HG03095 (cell line): ENCODE results near the gene ADARB2.

Experiments
- ATAC-seq: cut with Tn5 transposase; IDR thresholded peaks from one replicate; pipeline ENCODE4 v1.9.1; 2021; ENCODE audit warnings: moderate library complexity; ENCODE audit not compliant: unreplicated experiment

ADARB2 gene

DNA sequence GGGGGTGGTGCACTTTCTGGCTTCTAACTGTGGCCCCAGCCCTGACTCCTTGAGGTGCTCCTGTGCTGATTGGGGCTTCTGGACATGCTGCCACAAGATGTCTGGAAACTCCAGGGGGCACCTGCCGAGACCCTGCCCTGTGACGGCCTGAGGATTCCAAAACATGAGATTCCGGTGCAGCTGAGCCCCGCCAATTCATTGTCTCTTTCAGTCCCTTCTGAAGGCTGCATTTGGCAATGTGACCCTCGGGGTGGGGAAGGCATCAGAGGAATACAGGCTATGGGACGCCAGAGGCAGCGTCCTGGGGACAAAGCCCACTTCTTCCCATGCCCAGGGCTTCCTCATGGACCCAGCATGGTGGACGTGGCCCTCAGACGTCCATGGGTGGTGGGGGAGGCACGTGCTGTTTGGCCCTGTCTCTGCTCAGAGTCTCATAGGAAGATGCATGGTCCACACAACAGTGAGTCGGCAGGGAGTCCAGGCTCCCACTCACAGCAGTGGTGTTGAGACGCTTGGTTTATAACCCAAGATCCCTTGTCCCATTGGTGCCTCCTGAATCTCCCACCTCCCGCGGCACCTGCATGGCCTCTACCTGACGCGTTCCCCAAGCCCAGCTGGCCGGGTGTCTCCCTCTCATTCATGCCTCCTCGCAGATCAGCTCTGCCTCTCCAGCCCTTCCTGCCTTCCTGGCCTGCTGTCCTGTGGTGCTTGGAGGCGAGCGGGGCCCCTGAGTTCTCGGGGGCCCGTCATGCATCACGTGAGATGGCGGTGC is 551.2 kb downstream of the ADARB2 start:
- no peak for ATAC-seq

- no peak for ATAC-seq
These were observed 552.5 kb downstream of the ADARB2 start for GRCh38 chr10:1184541-1185430.

GRCh38 chr10:1183701-1184100 is 553.6 kb downstream of the ADARB2 start:
- no peak for ATAC-seq

- ATAC-seq, result no peak
These were observed 554.3 kb downstream of the ADARB2 start for GRCh38 chr10:1183033-1183396.

GRCh38 chr10:1182280-1183032 is 554.9 kb downstream of the ADARB2 start:
- ATAC-seq, result no peak

GRCh38 chr10:1180836-1181235 is 556.5 kb downstream of the ADARB2 start:
- no peak for ATAC-seq

DNA sequence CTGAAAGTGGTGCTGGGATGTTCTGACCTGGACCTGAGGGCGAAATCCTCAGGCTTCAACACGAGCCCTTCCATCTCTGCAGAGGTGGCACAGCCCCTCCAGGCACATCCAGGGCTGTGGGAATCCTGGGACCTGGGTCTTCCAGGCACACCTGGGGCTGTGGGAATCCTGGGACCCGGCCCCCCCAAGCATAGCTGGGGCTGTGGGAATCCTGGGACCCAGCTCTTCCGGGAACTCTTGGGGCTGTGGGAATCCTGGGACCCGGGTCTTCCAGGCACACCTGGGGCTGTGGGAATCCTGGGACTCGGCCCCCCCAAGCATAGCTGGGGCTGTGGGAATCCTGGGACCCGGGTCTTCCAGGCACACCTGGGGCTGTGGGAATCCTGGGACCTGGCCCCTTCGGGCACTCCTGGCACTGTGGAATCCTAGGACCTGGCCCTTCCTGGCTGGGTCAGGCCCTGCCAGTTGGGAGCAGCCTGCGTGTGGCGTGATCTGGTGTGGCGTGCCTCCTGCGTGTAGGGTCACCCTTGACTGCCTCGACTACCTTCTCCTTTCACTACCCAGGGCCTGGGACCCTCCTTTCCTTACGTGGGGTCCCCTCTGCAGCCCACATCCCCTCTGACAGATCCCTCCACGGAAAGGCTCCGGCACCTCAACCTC is 557.1 kb downstream of the ADARB2 start:
- no peak for ATAC-seq

DNA sequence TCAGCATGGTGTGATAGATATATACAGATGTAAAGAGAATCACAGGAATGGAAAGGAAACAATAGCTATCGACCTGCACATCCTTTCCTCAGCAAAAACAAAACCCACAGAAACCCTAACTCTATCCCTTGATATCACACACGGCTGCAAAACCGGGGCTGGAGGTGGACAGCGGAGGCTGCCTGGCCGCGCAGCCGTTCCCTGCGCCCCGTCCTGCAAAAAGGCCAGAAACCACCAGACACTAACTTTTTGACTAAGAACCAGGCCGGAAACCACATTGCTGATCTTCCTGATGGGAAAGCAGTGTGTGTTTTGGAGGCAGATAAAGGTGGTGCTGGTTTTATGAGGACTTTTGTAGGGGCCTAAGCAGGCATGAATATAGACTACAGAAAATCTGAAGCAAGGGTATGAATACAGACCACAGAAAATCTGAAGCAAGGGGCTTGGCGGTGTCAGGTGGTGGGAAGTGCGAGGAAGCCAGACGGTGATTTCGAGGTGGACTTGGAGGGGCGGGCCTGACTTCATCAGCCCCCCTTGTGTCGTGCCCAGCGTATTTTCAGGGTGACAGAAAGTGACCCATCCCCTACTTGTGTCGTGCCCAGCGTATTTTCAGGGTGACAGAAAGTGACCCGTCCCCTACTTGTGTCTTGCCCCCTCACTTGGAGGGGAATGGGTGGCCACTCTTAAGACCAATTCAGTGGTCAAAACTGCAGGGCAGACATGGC is 557.8 kb downstream of the ADARB2 start:
- no peak for ATAC-seq

DNA sequence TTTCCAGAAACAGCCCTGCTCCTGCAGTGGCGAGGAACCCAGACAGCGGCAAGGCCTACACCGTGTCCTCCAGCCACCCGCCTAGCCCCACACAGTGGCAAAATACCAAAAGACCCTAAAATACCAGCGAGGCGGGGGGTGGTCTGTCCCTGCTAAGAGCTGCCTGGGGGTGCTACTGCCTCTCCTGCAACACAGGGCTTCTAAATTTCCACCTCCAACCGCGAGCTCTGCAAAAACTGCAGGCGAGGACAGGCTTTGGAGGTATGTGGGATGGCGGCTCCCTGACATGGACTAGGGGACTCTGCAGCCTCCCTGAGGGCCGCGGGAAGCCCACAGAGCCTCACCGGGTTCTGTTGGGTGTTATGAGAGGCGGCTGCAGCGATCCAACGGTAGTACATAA is 558.8 kb downstream of the ADARB2 start:
- no peak for ATAC-seq

DNA sequence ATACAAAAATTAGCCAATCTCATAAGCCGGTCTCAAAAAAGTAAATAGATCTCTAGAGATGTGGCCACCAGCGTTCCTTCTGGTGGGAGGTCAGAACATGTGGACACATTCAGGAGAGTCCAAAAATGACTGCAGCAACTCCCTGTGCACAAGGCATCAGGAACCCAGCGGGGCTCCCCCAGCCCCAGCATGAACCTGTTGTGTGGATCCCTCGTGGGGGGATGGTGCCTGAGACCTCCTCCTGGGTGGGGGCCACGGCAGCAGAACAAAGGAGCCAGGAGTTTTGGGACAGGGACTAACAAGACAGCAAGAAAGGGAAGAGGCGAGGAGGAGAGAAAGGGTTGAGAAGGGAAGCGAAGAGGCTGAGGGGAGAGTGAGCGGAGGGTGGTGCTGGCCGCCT is 559.4 kb downstream of the ADARB2 start:
- ATAC-seq, result no peak

GRCh38 chr10:1175956-1176565 is 561.3 kb downstream of the ADARB2 start:
- no peak for ATAC-seq

DNA sequence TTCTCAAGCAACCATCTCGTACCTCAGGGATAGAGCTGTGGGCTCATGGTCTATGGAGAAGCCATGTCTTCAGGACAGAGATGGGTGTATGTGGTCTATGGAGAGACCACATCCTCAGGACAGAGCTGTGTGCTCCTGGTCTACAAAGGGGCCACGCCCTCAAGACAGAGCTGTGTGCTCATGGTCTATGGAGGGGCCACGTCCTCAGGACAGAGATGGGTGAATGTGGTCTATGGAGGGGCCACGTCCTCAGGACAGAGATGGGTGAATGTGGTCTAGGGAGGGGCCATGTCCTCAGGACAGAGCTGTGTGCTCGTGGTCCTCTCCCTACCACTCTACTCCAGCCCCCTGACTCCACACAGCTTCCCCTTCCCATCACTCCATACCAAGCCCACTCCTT is 563.3 kb downstream of the ADARB2 start:
- no peak for ATAC-seq

DNA sequence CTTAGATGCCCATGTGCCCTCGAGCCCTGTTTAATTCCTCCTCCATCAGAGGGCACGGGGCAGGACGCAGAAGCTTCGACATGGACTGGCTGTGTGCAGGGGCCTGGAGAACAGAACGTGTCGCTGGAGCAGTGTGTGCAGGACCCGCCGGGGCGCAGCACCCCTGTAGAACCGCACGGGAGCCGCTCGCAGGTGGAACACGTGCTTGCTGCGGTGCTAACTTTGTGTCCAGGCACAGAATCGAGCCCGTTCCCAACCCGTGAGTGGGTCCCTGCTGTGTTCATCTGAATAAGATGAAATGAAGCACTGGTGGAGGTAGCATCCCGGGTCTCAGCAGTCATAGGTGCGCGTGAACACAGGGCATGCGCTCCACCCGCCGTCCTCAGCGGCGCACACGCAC is 564.2 kb downstream of the ADARB2 start:
- ATAC-seq, result no peak

DNA sequence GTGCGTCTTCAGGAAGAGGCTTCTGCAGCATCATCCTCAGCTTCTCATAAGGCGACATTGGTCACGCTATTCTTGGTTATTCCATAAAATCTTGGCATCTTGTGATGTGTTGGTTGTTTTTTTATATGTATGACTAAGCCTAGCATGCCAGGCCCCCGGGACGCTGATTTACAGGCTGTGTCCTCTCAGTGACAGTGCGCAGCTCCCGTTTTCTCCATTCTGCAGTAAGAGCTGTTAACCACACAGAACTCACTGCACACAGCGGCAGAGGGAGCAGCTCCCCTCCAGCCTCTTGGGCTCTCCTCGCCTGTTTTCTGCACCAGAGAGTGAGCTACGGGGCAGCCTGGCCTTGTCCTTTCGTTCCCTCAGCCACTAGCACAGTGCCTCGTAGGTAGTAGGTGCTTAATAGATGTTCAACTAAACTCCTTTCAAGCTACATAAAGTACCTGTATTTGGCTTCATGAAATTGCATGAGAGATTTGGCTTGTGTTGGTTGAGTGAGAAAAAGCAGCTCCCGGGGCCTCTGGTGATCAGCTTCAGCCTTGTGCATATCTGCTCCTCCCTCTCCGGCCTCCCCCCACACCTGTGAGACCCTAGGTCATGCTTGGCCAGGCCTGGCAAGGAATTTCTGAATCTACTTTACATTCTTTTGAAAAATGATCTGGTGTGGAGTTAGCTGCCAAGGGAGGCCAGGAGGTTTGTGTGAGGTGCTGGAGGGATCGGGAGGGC is 564.9 kb downstream of the ADARB2 start:
- ATAC-seq, result no peak

- ATAC-seq, result no peak
These were observed 565.7 kb downstream of the ADARB2 start for GRCh38 chr10:1171586-1171985.

DNA sequence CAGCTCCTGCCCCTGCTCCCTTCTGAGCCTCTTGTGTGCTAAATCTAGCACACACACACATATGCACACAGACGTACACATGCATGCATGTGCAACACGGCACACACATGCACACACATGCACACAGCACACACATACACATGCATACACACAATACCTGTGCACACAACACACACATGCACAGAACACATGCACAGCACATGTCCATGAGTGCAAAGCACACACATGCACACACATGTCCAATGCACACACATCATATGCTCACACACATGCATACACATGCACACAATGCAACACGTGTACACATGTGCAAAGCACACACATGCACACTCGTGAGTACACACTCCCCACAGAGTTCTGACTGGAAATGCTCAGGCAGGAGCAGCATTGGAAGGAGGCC is 566.1 kb downstream of the ADARB2 start:
- ATAC-seq, result no peak

DNA sequence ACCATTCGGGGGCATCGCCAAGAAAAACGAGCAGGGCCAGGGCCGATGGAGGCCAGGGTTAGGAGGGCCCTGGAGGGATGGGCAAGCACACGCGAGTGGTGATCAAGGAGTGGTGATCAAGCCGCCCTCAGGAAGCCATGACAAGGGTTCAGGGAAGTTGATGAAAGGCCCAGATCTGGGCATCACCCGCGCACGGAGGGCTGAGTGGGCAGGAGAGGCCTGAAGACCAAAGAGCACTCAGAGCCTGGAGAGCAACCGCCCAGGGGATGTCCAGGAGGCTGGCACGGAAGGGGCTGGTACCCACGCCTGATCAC is 566.5 kb downstream of the ADARB2 start:
- ATAC-seq, result no peak

DNA sequence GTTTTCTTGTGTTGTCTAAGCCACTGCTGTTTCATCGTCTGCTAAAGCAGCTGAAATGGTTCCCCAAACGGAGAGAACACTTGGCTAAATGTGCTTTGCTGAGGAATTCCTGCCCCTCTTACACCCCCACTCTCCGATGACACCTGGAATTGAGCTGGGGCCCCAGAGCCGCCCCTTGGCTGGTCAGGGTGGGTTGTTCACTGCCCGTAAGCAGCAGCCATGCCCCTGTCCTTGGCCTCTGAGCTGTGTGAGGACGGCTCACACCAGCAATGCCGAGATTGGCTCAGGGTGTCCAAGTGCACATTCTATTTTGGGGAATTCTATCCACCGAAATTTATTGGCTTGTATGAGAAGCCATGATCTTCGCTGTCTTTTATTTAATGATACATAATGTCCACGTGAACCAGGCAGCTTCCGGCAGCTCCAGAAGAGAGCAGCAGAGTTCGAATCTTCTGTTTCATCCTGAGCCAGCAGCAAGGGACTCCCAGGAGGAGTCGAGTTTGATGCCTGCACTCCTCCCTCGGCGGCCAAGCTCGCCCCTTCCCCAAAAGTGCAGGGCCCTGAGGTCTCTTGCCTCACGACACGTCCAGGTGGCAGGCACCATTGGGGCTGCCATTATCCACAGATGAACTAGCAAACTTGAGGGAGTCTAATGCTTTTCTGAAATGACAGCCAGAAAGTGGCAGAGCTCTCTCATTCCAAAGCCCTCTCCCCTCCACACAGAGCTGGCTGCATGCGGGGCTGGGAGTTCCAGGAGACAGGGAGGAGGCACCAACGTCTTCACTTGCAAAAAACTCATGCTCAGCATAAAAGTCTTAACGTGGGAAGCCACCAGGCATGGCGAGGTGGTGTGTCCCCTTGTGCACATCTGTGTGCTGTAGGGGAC is 567.1 kb downstream of the ADARB2 start:
- no peak for ATAC-seq
